ENCODE results near the gene AP1S2.

- TF ChIP-seq ZNF143 (CRISPR knock-in tag; IDR thresholded peaks at IDR 0.05) (no peak), CAMTA2 (CRISPR knock-in tag; IDR thresholded peaks at IDR 0.05; ENCODE audit: borderline replicate concordance) (no peak), SP1 (IDR thresholded peaks at IDR 0.05) (no peak), SP1 (CRISPR knock-in tag; IDR thresholded peaks at IDR 0.05) (no peak), EP300 (IDR thresholded peaks at IDR 0.05; ENCODE audit: low read depth in 2 of 2, low read length in 2 of 2) (no peak), EP300 (CRISPR knock-in tag; IDR thresholded peaks at IDR 0.05; ENCODE audit: borderline replicate concordance) (no peak), CTCF (CRISPR knock-in tag; IDR thresholded peaks at IDR 0.05) (no peak)
These were observed 16.6 kb downstream of the AP1S2 start for GRCh38 chrX:15838017-15838416.

All from HepG2 (cell line).